Retina (tissue), 1 donor: ENCODE measurements around the gene ABCA6.

ENCODE experiments used
- DNase-seq: peaks from one replicate; pipeline ENCODE4 v3.0.0-alpha.2; 2016

ABCA6 gene

GRCh38 chr17:69046121-69046807 lies 95.4 kb downstream of the ABCA6 start:
- no peak for DNase-seq

GRCh38 chr17:69045646-69046045 lies 96.0 kb downstream of the ABCA6 start:
- no peak for DNase-seq

GRCh38 chr17:69044371-69044770 lies 97.3 kb downstream of the ABCA6 start:
- DNase-seq = no peak

- DNase-seq = no peak
Measured at GRCh38 chr17:69043098-69043734, 98.5 kb downstream of the ABCA6 start.

GRCh38 chr17:69042308-69042707 lies 99.4 kb downstream of the ABCA6 start:
- no peak for DNase-seq

- no peak for DNase-seq
Measured at GRCh38 chr17:69031839-69032238, 109.9 kb downstream of the ABCA6 start.

- no peak for DNase-seq
Measured at GRCh38 chr17:69030169-69030568, 111.5 kb downstream of the ABCA6 start.
